Vagina (tissue), 2 donors: Measurements from ENCODE around the gene ENOX2. TPM values are rescaled to one million over a fixed set of nuclear protein-coding genes. Genes with fewer than 3 reads are reported as not detected.
"Not testable (repeated sequence)": the region's sequence is repeated elsewhere in the genome, so short reads cannot be mapped to it uniquely, and the experiment has no call there.

Experiments used
- DNase-seq, 2 donors: peaks; one replicate each; pipeline ENCODE4 v3.0.0-alpha.2; 2017; ENCODE audit errors: extremely low spot score in 2 of 2
- H3K27ac ChIP-seq: fragments of 200-600 bp; sonication (generic); one replicate; pipeline ENCODE4 v1.5.1; 2019
- H3K27me3 ChIP-seq: fragments of 200-600 bp; sonication (generic); one replicate; pipeline ENCODE4 v1.5.1; 2019
- H3K36me3 ChIP-seq, 2 donors: fragments of 200-600 bp; sonication (generic); one replicate each; pipeline ENCODE4 v1.5.1; 2017 to 2019
- H3K4me1 ChIP-seq: fragments of 200-600 bp; sonication (generic); one replicate; pipeline ENCODE4 v1.5.1; 2019
- H3K4me3 ChIP-seq, 2 donors: fragments of 200-600 bp; sonication (generic); 1 replicate in 1 of 2; 2 replicates in 1 of 2; pipeline ENCODE4 v1.5.1; 2016 to 2019
- H3K9me3 ChIP-seq: fragments of 200-600 bp; sonication (generic); one replicate; pipeline ENCODE4 v1.5.1; 2019
- POLR2A ChIP-seq, 2 donors: fragments of 450-650 bp; IDR thresholded peaks; one replicate each; pipeline ENCODE4 v1.6.1; 2017; ENCODE audit warnings: antibody characterized with exemption in 2 of 2, mild to moderate bottlenecking in 2 of 2, moderate library complexity in 2 of 2
- POLR2AphosphoS5 ChIP-seq, 2 donors: sonication (generic); formaldehyde crosslinking; IDR thresholded peaks; one replicate each; pipeline ENCODE4 v1.9.0; 2017; ENCODE audit warnings: antibody characterized with exemption in 2 of 2, mild to moderate bottlenecking in 2 of 2, low read depth in 1 of 2; ENCODE audit not compliant: insufficient read depth in 1 of 2
- intact Hi-C: fragments of 100-400 bp; cut with DNase I; formaldehyde crosslinking; loops from one replicate; pipeline ENCODE4 v1.15.1; 2023
- total RNA-seq: library from RNA; depleted of rRNA; stranded (reverse); fragments of >200 nt; gene quantifications from one replicate; pipeline ENCODE4 v1.2.3, GENCODE V29; 2016
- TF ChIP-seq, protein P1 (sequence below), 3 experiments: fragments of 450-650 bp in 2 of 3; fragments of 200-600 bp in 1 of 3; sonication (generic) in 1 of 3; IDR thresholded peaks; one replicate each; pipeline ENCODE4 v1.5.1; 2017 to 2019; ENCODE audit warnings: antibody characterized with exemption in 3 of 3, mild to moderate bottlenecking in 2 of 3, moderate library complexity in 2 of 3

ENOX2 gene
- total RNA-seq, 1 donor from 2014 or later, result 8.8 TPM

- intact Hi-C loops, result no loop called here
- DNase-seq, result no peak
Observed at GRCh38 chrX:130793975-130794374, 109.0 kb downstream of the ENOX2 start.

GRCh38 chrX:130791870-130792269, 111.1 kb downstream of the ENOX2 start:
- H3K9me3 ChIP-seq, H3K27me3 ChIP-seq, H3K27ac ChIP-seq, DNase-seq, intact Hi-C loops, H3K4me1 ChIP-seq, H3K36me3 ChIP-seq, H3K4me3 ChIP-seq: not testable (repeated sequence)

More at GRCh38 chrX:130793975-130794374, 109.0 kb downstream of the ENOX2 start:
- Histone ChIP-seq H3K36me3 (no peaks in the 10 kb centered on the region), H3K4me3 (no peak overlapping the region), H3K9me3 (no peaks in the 10 kb centered on the region), H3K27me3 (no peaks in the 10 kb centered on the region), H3K4me1 (no peaks in the 10 kb centered on the region), H3K27ac (no peak overlapping the region)
- no peak for TF ChIP-seq POLR2A (IDR thresholded peaks at IDR 0.05)
- TF ChIP-seq POLR2AphosphoS5 (IDR thresholded peaks at IDR 0.05; ENCODE audit: insufficient read depth in 1 of 2, low read depth in 1 of 2), result no peak
- TF ChIP-seq, protein P1, sequence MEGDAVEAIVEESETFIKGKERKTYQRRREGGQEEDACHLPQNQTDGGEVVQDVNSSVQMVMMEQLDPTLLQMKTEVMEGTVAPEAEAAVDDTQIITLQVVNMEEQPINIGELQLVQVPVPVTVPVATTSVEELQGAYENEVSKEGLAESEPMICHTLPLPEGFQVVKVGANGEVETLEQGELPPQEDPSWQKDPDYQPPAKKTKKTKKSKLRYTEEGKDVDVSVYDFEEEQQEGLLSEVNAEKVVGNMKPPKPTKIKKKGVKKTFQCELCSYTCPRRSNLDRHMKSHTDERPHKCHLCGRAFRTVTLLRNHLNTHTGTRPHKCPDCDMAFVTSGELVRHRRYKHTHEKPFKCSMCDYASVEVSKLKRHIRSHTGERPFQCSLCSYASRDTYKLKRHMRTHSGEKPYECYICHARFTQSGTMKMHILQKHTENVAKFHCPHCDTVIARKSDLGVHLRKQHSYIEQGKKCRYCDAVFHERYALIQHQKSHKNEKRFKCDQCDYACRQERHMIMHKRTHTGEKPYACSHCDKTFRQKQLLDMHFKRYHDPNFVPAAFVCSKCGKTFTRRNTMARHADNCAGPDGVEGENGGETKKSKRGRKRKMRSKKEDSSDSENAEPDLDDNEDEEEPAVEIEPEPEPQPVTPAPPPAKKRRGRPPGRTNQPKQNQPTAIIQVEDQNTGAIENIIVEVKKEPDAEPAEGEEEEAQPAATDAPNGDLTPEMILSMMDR (IDR thresholded peaks at IDR 0.05), result no peak

DNA sequence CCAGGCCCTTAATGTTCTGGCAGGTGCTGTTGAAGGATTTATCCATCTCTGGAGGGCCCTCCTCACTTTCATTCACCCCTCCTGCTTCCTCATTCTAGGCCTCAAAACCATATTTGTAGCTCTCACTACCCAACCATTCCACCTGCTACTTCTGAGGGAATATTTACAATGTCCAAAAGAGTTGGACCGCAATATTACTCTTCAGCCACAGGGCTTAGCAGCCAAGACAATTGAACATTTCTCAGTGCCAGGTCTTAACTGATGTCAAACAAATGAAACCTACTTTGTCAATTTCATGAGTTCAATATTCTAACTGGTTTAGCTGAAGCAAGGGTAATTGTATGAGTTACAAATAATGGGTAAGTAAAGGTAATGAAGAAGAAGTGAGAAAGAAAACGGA, 113.2 kb downstream of the ENOX2 start:
- no peaks in the 10 kb centered on the region for H3K27me3 ChIP-seq
- no peak for TF ChIP-seq POLR2A (IDR thresholded peaks at IDR 0.05)
- no peak for TF ChIP-seq POLR2AphosphoS5 (IDR thresholded peaks at IDR 0.05; ENCODE audit: insufficient read depth in 1 of 2, low read depth in 1 of 2)
- TF ChIP-seq, protein P1 (IDR thresholded peaks at IDR 0.05), result no peak
- intact Hi-C loops, result no loop called here
- DNase-seq, result no peak
- no peaks in the 10 kb centered on the region for H3K9me3 ChIP-seq
- H3K36me3 ChIP-seq, result no peaks in the 10 kb centered on the region
- no peaks in the 10 kb centered on the region for H3K4me1 ChIP-seq
- no peak overlapping the region for H3K27ac ChIP-seq
- H3K4me3 ChIP-seq, result no peak overlapping the region

DNA sequence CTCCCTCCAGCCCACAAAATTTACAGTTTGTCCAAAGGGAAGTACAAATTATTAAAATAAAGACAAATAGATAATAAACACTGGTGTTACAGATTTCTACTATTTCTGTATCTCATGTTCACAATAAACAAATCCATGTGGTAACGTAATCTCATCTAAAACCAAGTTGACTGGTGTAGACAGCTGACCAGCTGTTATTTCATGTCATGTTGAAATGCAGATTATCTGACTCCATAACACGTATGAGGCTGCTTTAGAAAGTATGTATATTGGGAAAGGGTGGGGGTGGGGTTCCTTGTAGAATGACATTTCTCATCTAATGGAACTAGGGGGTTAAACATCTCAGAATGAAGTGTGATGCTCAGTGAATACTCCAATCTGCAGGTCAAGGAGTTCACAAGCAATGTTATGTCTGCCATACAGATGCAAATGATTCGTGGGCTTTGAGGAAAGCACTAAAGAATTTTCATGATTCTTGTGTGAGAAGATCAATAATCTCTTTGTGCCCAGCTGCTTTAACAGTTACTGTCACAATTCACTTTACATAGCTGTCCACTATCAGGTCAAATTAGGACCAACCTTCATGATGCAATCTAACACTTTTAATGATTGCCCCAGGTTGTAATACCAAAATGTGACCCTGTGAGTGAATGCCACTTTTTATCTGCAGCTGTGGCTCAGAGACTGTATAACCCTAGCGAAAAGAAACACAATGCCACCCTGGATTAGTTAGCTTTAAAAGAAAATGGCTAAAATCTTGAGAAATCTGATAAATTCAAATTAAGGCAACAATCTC, 114.0 kb downstream of the ENOX2 start:
- intact Hi-C loops, result no loop called here
- Histone ChIP-seq H3K4me3 (no peak overlapping the region), H3K36me3 (no peaks in the 10 kb centered on the region), H3K4me1 (no peaks in the 10 kb centered on the region), H3K27me3 (no peaks in the 10 kb centered on the region), H3K27ac (no peak overlapping the region), H3K9me3 (no peaks in the 10 kb centered on the region)
- no peak for TF ChIP-seq POLR2A (IDR thresholded peaks at IDR 0.05)
- TF ChIP-seq POLR2AphosphoS5 (IDR thresholded peaks at IDR 0.05; ENCODE audit: insufficient read depth in 1 of 2, low read depth in 1 of 2), result no peak
- TF ChIP-seq, protein P1 (IDR thresholded peaks at IDR 0.05), result no peak
- DNase-seq, result no peak

DNA sequence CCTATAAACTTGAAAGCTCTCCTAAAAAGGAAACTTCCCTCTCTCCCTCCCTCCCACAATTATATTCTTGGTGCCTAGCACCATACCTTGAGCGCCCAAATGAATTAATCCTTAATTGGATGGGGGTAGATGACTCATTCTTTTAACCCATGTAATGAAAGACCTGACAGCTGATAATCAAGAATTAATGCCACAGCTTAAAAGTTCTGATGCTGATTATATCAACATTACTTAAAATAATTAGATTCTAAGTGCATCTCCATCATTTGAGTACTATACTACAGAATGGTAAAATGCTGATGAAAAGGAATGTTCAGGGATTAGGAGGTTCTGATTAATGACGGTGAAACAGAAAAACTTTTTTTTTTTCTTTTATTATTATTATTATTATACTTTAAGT, 117.0 kb downstream of the ENOX2 start:
- intact Hi-C loops, result no loop called here
- H3K27ac ChIP-seq, result no peak overlapping the region
- no peak for TF ChIP-seq POLR2A (IDR thresholded peaks at IDR 0.05)
- TF ChIP-seq, protein P1 (IDR thresholded peaks at IDR 0.05), result no peak
- TF ChIP-seq POLR2AphosphoS5 (IDR thresholded peaks at IDR 0.05; ENCODE audit: insufficient read depth in 1 of 2, low read depth in 1 of 2), result no peak
- H3K36me3 ChIP-seq, result no peaks in the 10 kb centered on the region
- no peaks in the 10 kb centered on the region for H3K4me1 ChIP-seq
- no peak overlapping the region for H3K4me3 ChIP-seq
- DNase-seq, result no peak
- H3K27me3 ChIP-seq, result no peaks in the 10 kb centered on the region
- H3K9me3 ChIP-seq, result no peaks in the 10 kb centered on the region
